ENCODE measurements around the gene PLXNA4. TPM values are rescaled to one million over a fixed set of nuclear protein-coding genes. Genes with fewer than 3 reads are reported as not detected.

The PLXNA4 gene
- total and polyA plus RNA-seq, 2 donors (not counting 1 experiment from before 2014, with no cell fraction given) = not detected

DNA sequence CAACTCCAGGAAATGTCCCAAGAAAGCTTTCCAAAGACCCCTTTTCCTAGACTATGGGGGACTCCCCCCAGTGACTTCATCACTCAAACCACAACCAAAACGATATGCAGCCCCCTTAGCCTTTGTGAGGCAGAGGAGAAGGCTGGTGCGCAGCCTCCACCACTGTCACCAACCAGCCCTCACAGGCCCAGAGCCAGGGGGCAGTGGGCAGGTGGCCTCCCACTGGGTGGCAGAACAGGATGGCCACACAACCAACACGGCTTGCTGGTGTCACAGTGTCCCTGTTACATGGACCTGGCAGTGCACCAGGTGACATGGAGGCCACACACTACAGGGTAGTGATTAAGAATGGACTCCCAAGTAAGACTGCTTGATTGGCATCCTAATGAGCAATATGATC is 172.0 kb downstream of the PLXNA4 start:
- H3K9me3 ChIP-seq (ENCODE audit: control extremely low read depth in 1 of 3, control insufficient read depth in 2 of 3, insufficient read depth in 1 of 3, low read length in 2 of 3) = peaks cover 0 to 4% (median 0%) of the 10 kb centered on the region in 3 donors
- no peak for DNase-seq
- H3K4me2 ChIP-seq (replicated peaks; ENCODE audit: low read depth, low read length, poor library complexity, severe bottlenecking) = no peak overlapping the region
- no peaks in the 10 kb centered on the region for H3K36me3 ChIP-seq (replicated peaks in 1 of 2; ENCODE audit: control extremely low read depth in 1 of 2, control insufficient read depth in 1 of 2, extremely low read depth in 1 of 2, insufficient read depth in 2 of 2, low read length in 1 of 2)
- Mint-ChIP-seq H3K4me3 (no peak overlapping the region), H3K27ac (no peak overlapping the region), H3K4me1 (no peaks in the 10 kb centered on the region), H3K9me3 (ENCODE audit: insufficient read depth) (peaks cover 3% of the 10 kb centered on the region), H3K27me3 (no peaks in the 10 kb centered on the region)
- WGBS (ENCODE audit: insufficient coverage) = 92% methylated on average over 3 of the region's 3 CpGs
- intact Hi-C loops (cut with micrococcal nuclease) = no loop called here
- no peak overlapping the region for H3K27ac ChIP-seq (ENCODE audit: low read length in 2 of 2)
- no peak overlapping the region for H2AFZ ChIP-seq (ENCODE audit: insufficient read depth, low read depth, low read length, poor library complexity, severe bottlenecking)
- no peaks in the 10 kb centered on the region for H3K4me1 ChIP-seq (ENCODE audit: control insufficient read depth in 2 of 2, insufficient read depth in 2 of 2, low read length in 2 of 2)
- no peaks in the 10 kb centered on the region for H4K20me1 ChIP-seq (ENCODE audit: control insufficient read depth, insufficient read depth, low read length, poor library complexity, severe bottlenecking)
- H3K27me3 ChIP-seq (replicated peaks in 1 of 4; ENCODE audit: control extremely low read depth in 1 of 4, control insufficient read depth in 3 of 4, insufficient read depth in 4 of 4, low read length in 3 of 4) = no peaks in the 10 kb centered on the region
- ATAC-seq (ENCODE audit: low read depth) = no peak
- H3K79me2 ChIP-seq (ENCODE audit: control insufficient read depth, insufficient read depth, low read length) = no peaks in the 10 kb centered on the region
- ChIA-PET POLR2A (no interaction called here), CTCF (no interaction called here)
- H3K9ac ChIP-seq (ENCODE audit: low read length) = no peak overlapping the region
- H3K4me3 ChIP-seq (ENCODE audit: control extremely low read depth in 1 of 5, extremely low read depth in 1 of 5, insufficient read depth in 1 of 5, low read depth in 2 of 5, low read length in 4 of 5) = no peak overlapping the region
- no peak for TF ChIP-seq EZH2 (IDR thresholded peaks at IDR 0.05; ENCODE audit: borderline replicate concordance, insufficient read depth, low read depth, low read length, poor library complexity, severe bottlenecking)

DNA sequence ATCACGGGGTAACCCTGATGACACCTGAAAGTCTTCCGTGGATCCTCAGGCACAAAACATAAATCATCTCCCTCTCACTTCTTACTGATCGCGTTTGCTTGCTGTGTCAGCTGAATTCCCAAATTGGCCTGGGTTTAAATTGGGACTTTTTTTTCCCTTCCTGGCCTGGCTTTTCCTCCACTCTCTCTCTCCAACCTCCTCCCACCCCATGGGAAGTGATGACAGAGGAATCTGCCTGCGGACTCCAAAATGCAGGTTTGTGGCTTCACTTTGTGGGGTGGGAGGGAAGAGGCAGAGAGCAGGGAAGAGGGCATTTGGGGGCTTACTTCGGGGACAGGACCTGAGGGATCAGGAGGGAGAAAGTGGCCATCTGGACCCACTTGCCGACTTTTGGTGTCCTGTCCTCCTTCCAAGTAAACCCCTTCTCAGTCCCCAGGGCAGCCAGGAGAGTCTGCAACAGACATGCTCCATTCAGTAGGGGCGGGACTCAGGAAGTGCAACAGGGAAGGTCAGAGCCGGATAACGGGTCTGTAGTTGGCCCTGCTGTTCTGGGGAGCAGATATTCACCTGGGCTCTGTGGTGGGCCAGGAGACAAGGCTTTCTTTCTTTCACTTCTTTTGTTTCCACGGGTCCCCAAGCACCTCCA is 172.7 kb downstream of the PLXNA4 start:
- ChIA-PET CTCF (no interaction called here), POLR2A (no interaction called here)
- Mint-ChIP-seq H3K27me3 (no peaks in the 10 kb centered on the region), H3K4me3 (no peak overlapping the region), H3K4me1 (no peaks in the 10 kb centered on the region), H3K27ac (no peak overlapping the region), H3K9me3 (ENCODE audit: insufficient read depth) (peaks cover 3% of the 10 kb centered on the region)
- 65% methylated on average over 9 of the region's 11 CpGs for WGBS (ENCODE audit: insufficient coverage)
- H3K9ac ChIP-seq (ENCODE audit: low read length) = no peak overlapping the region
- no peaks in the 10 kb centered on the region for H4K20me1 ChIP-seq (ENCODE audit: control insufficient read depth, insufficient read depth, low read length, poor library complexity, severe bottlenecking)
- H3K4me1 ChIP-seq (ENCODE audit: control insufficient read depth in 2 of 2, insufficient read depth in 2 of 2, low read length in 2 of 2) = no peaks in the 10 kb centered on the region
- H3K9me3 ChIP-seq (ENCODE audit: control extremely low read depth in 1 of 3, control insufficient read depth in 2 of 3, insufficient read depth in 1 of 3, low read length in 2 of 3) = peaks cover 0 to 4% (median 0%) of the 10 kb centered on the region in 3 donors
- TF ChIP-seq EZH2 (IDR thresholded peaks at IDR 0.05; ENCODE audit: borderline replicate concordance, insufficient read depth, low read depth, low read length, poor library complexity, severe bottlenecking) = no peak
- TF ChIP-seq, protein P1, sequence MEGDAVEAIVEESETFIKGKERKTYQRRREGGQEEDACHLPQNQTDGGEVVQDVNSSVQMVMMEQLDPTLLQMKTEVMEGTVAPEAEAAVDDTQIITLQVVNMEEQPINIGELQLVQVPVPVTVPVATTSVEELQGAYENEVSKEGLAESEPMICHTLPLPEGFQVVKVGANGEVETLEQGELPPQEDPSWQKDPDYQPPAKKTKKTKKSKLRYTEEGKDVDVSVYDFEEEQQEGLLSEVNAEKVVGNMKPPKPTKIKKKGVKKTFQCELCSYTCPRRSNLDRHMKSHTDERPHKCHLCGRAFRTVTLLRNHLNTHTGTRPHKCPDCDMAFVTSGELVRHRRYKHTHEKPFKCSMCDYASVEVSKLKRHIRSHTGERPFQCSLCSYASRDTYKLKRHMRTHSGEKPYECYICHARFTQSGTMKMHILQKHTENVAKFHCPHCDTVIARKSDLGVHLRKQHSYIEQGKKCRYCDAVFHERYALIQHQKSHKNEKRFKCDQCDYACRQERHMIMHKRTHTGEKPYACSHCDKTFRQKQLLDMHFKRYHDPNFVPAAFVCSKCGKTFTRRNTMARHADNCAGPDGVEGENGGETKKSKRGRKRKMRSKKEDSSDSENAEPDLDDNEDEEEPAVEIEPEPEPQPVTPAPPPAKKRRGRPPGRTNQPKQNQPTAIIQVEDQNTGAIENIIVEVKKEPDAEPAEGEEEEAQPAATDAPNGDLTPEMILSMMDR (IDR thresholded peaks at IDR 0.05) = no peak
- intact Hi-C loops (cut with micrococcal nuclease) = no loop called here
- no peak overlapping the region for H3K27ac ChIP-seq (ENCODE audit: low read length in 2 of 2)
- DNase-seq (no peak), ATAC-seq (ENCODE audit: low read depth) (no peak)
- no peaks in the 10 kb centered on the region for H3K36me3 ChIP-seq (replicated peaks in 1 of 2; ENCODE audit: control extremely low read depth in 1 of 2, control insufficient read depth in 1 of 2, extremely low read depth in 1 of 2, insufficient read depth in 2 of 2, low read length in 1 of 2)
- no peak overlapping the region for H3K4me3 ChIP-seq (ENCODE audit: control extremely low read depth in 1 of 5, extremely low read depth in 1 of 5, insufficient read depth in 1 of 5, low read depth in 2 of 5, low read length in 4 of 5)
- H3K4me2 ChIP-seq (replicated peaks; ENCODE audit: low read depth, low read length, poor library complexity, severe bottlenecking) = no peak overlapping the region
- no peaks in the 10 kb centered on the region for H3K79me2 ChIP-seq (ENCODE audit: control insufficient read depth, insufficient read depth, low read length)
- H3K27me3 ChIP-seq (replicated peaks in 1 of 4; ENCODE audit: control extremely low read depth in 1 of 4, control insufficient read depth in 3 of 4, insufficient read depth in 4 of 4, low read length in 3 of 4) = no peaks in the 10 kb centered on the region
- no peak overlapping the region for H2AFZ ChIP-seq (ENCODE audit: insufficient read depth, low read depth, low read length, poor library complexity, severe bottlenecking)

Data from B cell (primary cell).